ENCODE results near the gene MKI67.
A peak's percentile ranks its signal among the peaks of the same experiment; 100 is the strongest.

- TF ChIP-seq ZBTB33 (IDR thresholded peaks at IDR 0.05; ENCODE audit: borderline replicate concordance, low read depth) (no peak), JUND (IDR thresholded peaks at IDR 0.05) (no peak), POLR2AphosphoS5 (IDR thresholded peaks at IDR 0.05; ENCODE audit: low read depth, low read length) (peak; percentile 28; the same call in 1 of the 2 replicates)
- TF ChIP-seq, protein P1, sequence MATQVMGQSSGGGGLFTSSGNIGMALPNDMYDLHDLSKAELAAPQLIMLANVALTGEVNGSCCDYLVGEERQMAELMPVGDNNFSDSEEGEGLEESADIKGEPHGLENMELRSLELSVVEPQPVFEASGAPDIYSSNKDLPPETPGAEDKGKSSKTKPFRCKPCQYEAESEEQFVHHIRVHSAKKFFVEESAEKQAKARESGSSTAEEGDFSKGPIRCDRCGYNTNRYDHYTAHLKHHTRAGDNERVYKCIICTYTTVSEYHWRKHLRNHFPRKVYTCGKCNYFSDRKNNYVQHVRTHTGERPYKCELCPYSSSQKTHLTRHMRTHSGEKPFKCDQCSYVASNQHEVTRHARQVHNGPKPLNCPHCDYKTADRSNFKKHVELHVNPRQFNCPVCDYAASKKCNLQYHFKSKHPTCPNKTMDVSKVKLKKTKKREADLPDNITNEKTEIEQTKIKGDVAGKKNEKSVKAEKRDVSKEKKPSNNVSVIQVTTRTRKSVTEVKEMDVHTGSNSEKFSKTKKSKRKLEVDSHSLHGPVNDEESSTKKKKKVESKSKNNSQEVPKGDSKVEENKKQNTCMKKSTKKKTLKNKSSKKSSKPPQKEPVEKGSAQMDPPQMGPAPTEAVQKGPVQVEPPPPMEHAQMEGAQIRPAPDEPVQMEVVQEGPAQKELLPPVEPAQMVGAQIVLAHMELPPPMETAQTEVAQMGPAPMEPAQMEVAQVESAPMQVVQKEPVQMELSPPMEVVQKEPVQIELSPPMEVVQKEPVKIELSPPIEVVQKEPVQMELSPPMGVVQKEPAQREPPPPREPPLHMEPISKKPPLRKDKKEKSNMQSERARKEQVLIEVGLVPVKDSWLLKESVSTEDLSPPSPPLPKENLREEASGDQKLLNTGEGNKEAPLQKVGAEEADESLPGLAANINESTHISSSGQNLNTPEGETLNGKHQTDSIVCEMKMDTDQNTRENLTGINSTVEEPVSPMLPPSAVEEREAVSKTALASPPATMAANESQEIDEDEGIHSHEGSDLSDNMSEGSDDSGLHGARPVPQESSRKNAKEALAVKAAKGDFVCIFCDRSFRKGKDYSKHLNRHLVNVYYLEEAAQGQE (IDR thresholded peaks at IDR 0.05; ENCODE audit: low read depth, low read length): no peak
- TF ChIP-seq, protein P2, sequence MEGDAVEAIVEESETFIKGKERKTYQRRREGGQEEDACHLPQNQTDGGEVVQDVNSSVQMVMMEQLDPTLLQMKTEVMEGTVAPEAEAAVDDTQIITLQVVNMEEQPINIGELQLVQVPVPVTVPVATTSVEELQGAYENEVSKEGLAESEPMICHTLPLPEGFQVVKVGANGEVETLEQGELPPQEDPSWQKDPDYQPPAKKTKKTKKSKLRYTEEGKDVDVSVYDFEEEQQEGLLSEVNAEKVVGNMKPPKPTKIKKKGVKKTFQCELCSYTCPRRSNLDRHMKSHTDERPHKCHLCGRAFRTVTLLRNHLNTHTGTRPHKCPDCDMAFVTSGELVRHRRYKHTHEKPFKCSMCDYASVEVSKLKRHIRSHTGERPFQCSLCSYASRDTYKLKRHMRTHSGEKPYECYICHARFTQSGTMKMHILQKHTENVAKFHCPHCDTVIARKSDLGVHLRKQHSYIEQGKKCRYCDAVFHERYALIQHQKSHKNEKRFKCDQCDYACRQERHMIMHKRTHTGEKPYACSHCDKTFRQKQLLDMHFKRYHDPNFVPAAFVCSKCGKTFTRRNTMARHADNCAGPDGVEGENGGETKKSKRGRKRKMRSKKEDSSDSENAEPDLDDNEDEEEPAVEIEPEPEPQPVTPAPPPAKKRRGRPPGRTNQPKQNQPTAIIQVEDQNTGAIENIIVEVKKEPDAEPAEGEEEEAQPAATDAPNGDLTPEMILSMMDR (IDR thresholded peaks at IDR 0.05): no peak
Measured at GRCh38 chr10:128125944-128126764, at the start of gene MKI67.
